HepG2 (cell line): ENCODE measurements around the gene ATP6V1F. TPM values are rescaled to one million over a fixed set of nuclear protein-coding genes. Genes with fewer than 3 reads are reported as not detected.

ENCODE experiments used
- ATAC-seq: fragments of 200-7000 bp; cut with Tn5 transposase; 3 replicates; pipeline ENCODE4 v1.9.1; 2020; ENCODE audit warnings: mild to moderate bottlenecking, moderate library complexity
- BruUV-seq: library from RNA; stranded (reverse); fragments of 400-500 nt; replicated peaks from 2 replicates; lab custom pipeline; 2021; lab: Mats Ljungman, UMichigan
- CTCF ChIA-PET: fragments of 300-600 bp; formaldehyde crosslinking; extraction: SDS; loops from one replicate; lab custom pipeline; 2021; ENCODE audit warnings: low total read pairs, inconsistent platforms, low intra/inter-chr PET ratio; lab: Yijun Ruan, JAX
- POLR2A ChIA-PET: fragments of 350-600 bp; sonication (Branson Sonifier 250); formaldehyde crosslinking; loops from one replicate; lab custom pipeline; 2020; ENCODE audit warnings: antibody characterized with exemption, inconsistent platforms; lab: Yijun Ruan, JAX
- DNase-seq: peaks from one replicate; pipeline ENCODE4 v3.0.0-alpha.2; 2015; ENCODE audit warnings: low spot score
- FAIRE-seq: peaks from 3 replicates; lab custom pipeline; 2011; peaks lifted over from hg19 to GRCh38; lab: Jason Lieb, UNC
- H2AFZ ChIP-seq: one replicate; pipeline ENCODE4 v1.6.1; 2011; ENCODE audit warnings: low read length, inconsistent platforms
- H3K27ac ChIP-seq: fragments of 300-600 bp; 3 replicates; pipeline ENCODE4 v1.8.0; 2011; ENCODE audit warnings: mixed run types, mild to moderate bottlenecking, mixed read lengths, low read length, inconsistent platforms; ENCODE audit not compliant: insufficient read depth; ENCODE audit errors: extremely low read length
- H3K27me3 ChIP-seq, 2 experiments: fragments of 200-600 bp in 1 of 2; 2 replicates in 1 of 2; 3 replicates in 1 of 2; pipeline versions ENCODE4 v1.6.0 to v1.8.0; 2011; ENCODE audit warnings: low read length in 2 of 2, mild to moderate bottlenecking in 2 of 2, moderate library complexity in 2 of 2, inconsistent platforms in 1 of 2; ENCODE audit not compliant: insufficient read depth in 2 of 2, control insufficient read depth in 1 of 2
- H3K36me3 ChIP-seq, 2 experiments: fragments of 200-600 bp in 1 of 2; replicated peaks in 1 of 2; 2 replicates in 1 of 2; 3 replicates in 1 of 2; pipeline versions ENCODE4 v1.5.1 to v1.8.0; 2011; ENCODE audit warnings: low read length in 2 of 2, inconsistent platforms in 1 of 2; ENCODE audit not compliant: insufficient read depth in 2 of 2, control insufficient read depth in 1 of 2
- H3K4me1 ChIP-seq: 2 replicates; pipeline ENCODE4 v1.5.1; 2012; ENCODE audit warnings: low read length, inconsistent platforms; ENCODE audit not compliant: insufficient read depth
- H3K4me2 ChIP-seq: 2 replicates; pipeline ENCODE4 v1.6.0; 2011; ENCODE audit warnings: low read depth, low read length, inconsistent platforms
- H3K4me3 ChIP-seq, 3 experiments: fragments of 200-600 bp in 1 of 3; sonication (generic), shearing (Covaris generic) in 1 of 3; replicated peaks in 1 of 3; 2 replicates each; pipeline ENCODE4 v1.5.1; 2011 to 2016; ENCODE audit warnings: low read length in 3 of 3, inconsistent platforms in 2 of 3, low read depth in 2 of 3, mild to moderate bottlenecking in 2 of 3, control low read depth in 1 of 3, mixed read lengths in 1 of 3; ENCODE audit not compliant: insufficient read depth in 1 of 3
- H3K79me2 ChIP-seq: one replicate; pipeline ENCODE4 v1.6.1; 2011; ENCODE audit warnings: low read length, inconsistent platforms; ENCODE audit not compliant: insufficient read depth
- H3K9ac ChIP-seq: 2 replicates; pipeline ENCODE4 v1.6.0; 2011; ENCODE audit warnings: mild to moderate bottlenecking, low read depth, low read length, inconsistent platforms; ENCODE audit not compliant: insufficient read depth
- H3K9me3 ChIP-seq: 2 replicates; pipeline ENCODE4 v1.5.1; 2012; ENCODE audit warnings: mild to moderate bottlenecking, low read length
- H4K20me1 ChIP-seq: 2 replicates; pipeline ENCODE4 v1.6.0; 2011; ENCODE audit warnings: inconsistent platforms, mild to moderate bottlenecking, low read length, moderate library complexity; ENCODE audit not compliant: insufficient read depth
- E2F5 ChIP-seq: sonication (generic); formaldehyde crosslinking; conservative IDR thresholded peaks from 2 replicates; pipeline ENCODE4 v1.4.0; 2020; ENCODE audit warnings: missing genetic modification reagents
- HIC2 ChIP-seq: sonication (generic); formaldehyde crosslinking; IDR thresholded peaks from 2 replicates; pipeline ENCODE4 v1.9.0; 2022; ENCODE audit warnings: low read depth, missing genetic modification reagents
- HNRNPK ChIP-seq: fragments of 200-400 bp; formaldehyde crosslinking; IDR thresholded peaks from 2 replicates; pipeline ENCODE4 v1.6.1; 2018; ENCODE audit warnings: low read length, low read depth, moderate library complexity, mild to moderate bottlenecking; ENCODE audit not compliant: poor library complexity, severe bottlenecking
- HNRNPL ChIP-seq: fragments of 200-400 bp; formaldehyde crosslinking; IDR thresholded peaks from 2 replicates; pipeline ENCODE4 v1.6.1; 2017; ENCODE audit warnings: mild to moderate bottlenecking, low read depth, low read length
- IKZF4 ChIP-seq: sonication (generic); formaldehyde crosslinking; IDR thresholded peaks from 2 replicates; pipeline ENCODE4 v1.5.1; 2020; ENCODE audit warnings: borderline replicate concordance, mild to moderate bottlenecking, low read depth, missing genetic modification reagents; ENCODE audit errors: not compliant biosample characterization
- NR2F6 ChIP-seq, 2 experiments: IDR thresholded peaks; 2 replicates each; pipeline ENCODE4 v1.6.1; 2016; ENCODE audit warnings: antibody characterized with exemption in 1 of 2, mild to moderate bottlenecking in 1 of 2
- SALL1 ChIP-seq: sonication (generic); formaldehyde crosslinking; IDR thresholded peaks from 2 replicates; pipeline ENCODE4 v1.8.0; 2022; ENCODE audit warnings: mild to moderate bottlenecking, missing genetic modification reagents
- SAP130 ChIP-seq: IDR thresholded peaks from 2 replicates; pipeline ENCODE4 v1.6.1; 2016; ENCODE audit warnings: low read depth
- SP1 ChIP-seq, 2 experiments: fragments of 450-650 bp in 1 of 2; sonication (generic) in 1 of 2; formaldehyde crosslinking in 1 of 2; IDR thresholded peaks; 2 replicates each; pipeline versions ENCODE4 v1.4.0 to v1.6.1; 2016 to 2020; ENCODE audit warnings: missing genetic modification reagents in 1 of 2
- TFAP4 ChIP-seq: sonication (generic); IDR thresholded peaks from 2 replicates; pipeline ENCODE4 v1.6.1; 2016; ENCODE audit warnings: low read depth, borderline replicate concordance
- ZNF263 ChIP-seq: sonication (generic); formaldehyde crosslinking; IDR thresholded peaks from 2 replicates; pipeline ENCODE4 v1.4.0; 2020; ENCODE audit warnings: missing genetic modification reagents
- ZNF292 ChIP-seq: sonication (generic); formaldehyde crosslinking; IDR thresholded peaks from 2 replicates; pipeline ENCODE4 v1.8.1; 2022; ENCODE audit warnings: mild to moderate bottlenecking, low read depth, missing genetic modification reagents, borderline replicate concordance
- ZNF367 ChIP-seq: sonication (generic); formaldehyde crosslinking; IDR thresholded peaks from 2 replicates; pipeline ENCODE4 v1.4.0; 2020; ENCODE audit warnings: missing genetic modification reagents, borderline replicate concordance
- ZSCAN22 ChIP-seq: sonication (generic); formaldehyde crosslinking; IDR thresholded peaks from 2 replicates; pipeline ENCODE4 v1.4.0; 2020; ENCODE audit warnings: mild to moderate bottlenecking, missing genetic modification reagents
- ZSCAN25 ChIP-seq: sonication (generic); formaldehyde crosslinking; IDR thresholded peaks from 2 replicates; pipeline ENCODE4 v1.8.0; 2022; ENCODE audit warnings: mild to moderate bottlenecking, missing genetic modification reagents
- WGBS: methylation state at CpG from one replicate; pipeline ENCODE4 v1.1.6; 2017; ENCODE audit warnings: low lambda C conversion rate; 5-methylcytosine and 5-hydroxymethylcytosine counted together
- in situ Hi-C: cut with HindIII; loops from 2 replicates; pipeline ENCODE4 v1.10.0; 2017; ENCODE audit warnings: low pct_unique_long_range_greater_than_20kb; ENCODE audit not compliant: extremely low pct_ligation_motif_present
- intact Hi-C: fragments of 100-400 bp; cut with micrococcal nuclease; formaldehyde crosslinking; loops from one replicate; pipeline ENCODE4 v1.10.0; 2022; ENCODE audit not compliant: unreplicated experiment
- polyA plus RNA-seq, 8 experiments: library from polyadenylated mRNA; depleted of rRNA in 3 of 8; stranded (reverse) in 7 of 8; unstranded in 1 of 8; fragments of >200 nt; fragmentation: Illumina TruSeq in 4 of 8; extraction: Trizol in 4 of 8; gene quantifications; 2 replicates each; pipeline versions ENCODE4 v1.2.1 to v1.2.3, GENCODE V29; 2011 to 2016; ENCODE audit warnings: low read depth in 4 of 8, missing spikeins in 1 of 8, mixed read lengths in 1 of 8; ENCODE audit not compliant: insufficient read depth in 1 of 8
- total RNA-seq, 5 experiments: library from RNA; depleted of rRNA; stranded (reverse); fragments of >200 nt; fragmentation: Illumina TruSeq; extraction: Trizol; gene quantifications; 2 replicates each; pipeline ENCODE4 v1.2.3, GENCODE V29; 2016; ENCODE audit warnings: low read depth in 1 of 5
- TF ChIP-seq, protein P1 (sequence below): sonication (generic); formaldehyde crosslinking; IDR thresholded peaks from 2 replicates; pipeline ENCODE4 v1.5.0; 2020; ENCODE audit warnings: mild to moderate bottlenecking, missing genetic modification reagents, moderate library complexity

ATP6V1F gene
- total and polyA plus RNA-seq, 2 of the 13 experiments (the other 11 are each of a cell fraction or from before 2014, with no cell fraction given): 87.2 to 132 TPM

- peaks cover 0 to 20% of the 10 kb centered on the region in 2 experiments; a peak in 3 of 5 replicates for H3K27me3 ChIP-seq
- intact Hi-C loops: no loop called here
- ChIA-PET POLR2A (interaction anchor here (1.3 kb wide), 1 partner anchor 23 kb away, joined by 3 read pairs; the partner anchor contains the start of gene ATP6V1F), CTCF (no interaction called here)
- DNase-seq (no peak), ATAC-seq (peak; percentile 81), FAIRE-seq (no peak)
- peaks cover 38% of the 10 kb centered on the region for H3K4me1 ChIP-seq
- H3K4me2 ChIP-seq: peak overlapping the region; percentile 43
- no peak overlapping the region for H3K9ac ChIP-seq
- in situ Hi-C loops: loop anchor here (25.0 kb wide), 1 partner anchor 449 kb away; no protein-coding TSS in a partner anchor
- 6% methylated on average over 3 of the region's 14 CpGs for WGBS
- no peaks in the 10 kb centered on the region for H3K9me3 ChIP-seq
- no peak overlapping the region for H2AFZ ChIP-seq
- BruUV-seq: no TSS peak
- peak overlapping the region in 1 of 3 experiments; percentile 47; a peak in 1 of 6 replicates for H3K4me3 ChIP-seq
- H4K20me1 ChIP-seq: no peaks in the 10 kb centered on the region
- H3K36me3 ChIP-seq: no peaks in the 10 kb centered on the region
- H3K27ac ChIP-seq: no peak overlapping the region
- H3K79me2 ChIP-seq: no peaks in the 10 kb centered on the region
- peak; percentile 11; the same call in 1 of the 2 replicates for TF ChIP-seq SALL1 (CRISPR knock-in tag)
- no peak for TF ChIP-seq ZSCAN22 (CRISPR knock-in tag)
- no peak for TF ChIP-seq ZNF367
- peak; percentile 63; the same call in 1 of the 2 replicates for TF ChIP-seq ZNF263 (CRISPR knock-in tag)
- peak; percentile 32 for TF ChIP-seq HNRNPK
- TF ChIP-seq TFAP4: peak; percentile 86; the same call in 1 of the 2 replicates
- peak; percentile 42 for TF ChIP-seq IKZF4 (CRISPR knock-in tag)
- TF ChIP-seq HNRNPL: peak; percentile 76; the same call in 1 of the 2 replicates
- TF ChIP-seq SP1 (IDR thresholded peaks at IDR 0.05): no peak
- TF ChIP-seq SP1 (CRISPR knock-in tag; IDR thresholded peaks at IDR 0.05): peak; percentile 33; the same call in 1 of the 2 replicates
- TF ChIP-seq NR2F6 (IDR thresholded peaks at IDR 0.05): peak; percentile 17; the same call in 1 of the 2 replicates
- TF ChIP-seq NR2F6 (CRISPR knock-in tag; IDR thresholded peaks at IDR 0.05): peak; percentile 39; the same call in 1 of the 2 replicates
- TF ChIP-seq, protein P1, sequence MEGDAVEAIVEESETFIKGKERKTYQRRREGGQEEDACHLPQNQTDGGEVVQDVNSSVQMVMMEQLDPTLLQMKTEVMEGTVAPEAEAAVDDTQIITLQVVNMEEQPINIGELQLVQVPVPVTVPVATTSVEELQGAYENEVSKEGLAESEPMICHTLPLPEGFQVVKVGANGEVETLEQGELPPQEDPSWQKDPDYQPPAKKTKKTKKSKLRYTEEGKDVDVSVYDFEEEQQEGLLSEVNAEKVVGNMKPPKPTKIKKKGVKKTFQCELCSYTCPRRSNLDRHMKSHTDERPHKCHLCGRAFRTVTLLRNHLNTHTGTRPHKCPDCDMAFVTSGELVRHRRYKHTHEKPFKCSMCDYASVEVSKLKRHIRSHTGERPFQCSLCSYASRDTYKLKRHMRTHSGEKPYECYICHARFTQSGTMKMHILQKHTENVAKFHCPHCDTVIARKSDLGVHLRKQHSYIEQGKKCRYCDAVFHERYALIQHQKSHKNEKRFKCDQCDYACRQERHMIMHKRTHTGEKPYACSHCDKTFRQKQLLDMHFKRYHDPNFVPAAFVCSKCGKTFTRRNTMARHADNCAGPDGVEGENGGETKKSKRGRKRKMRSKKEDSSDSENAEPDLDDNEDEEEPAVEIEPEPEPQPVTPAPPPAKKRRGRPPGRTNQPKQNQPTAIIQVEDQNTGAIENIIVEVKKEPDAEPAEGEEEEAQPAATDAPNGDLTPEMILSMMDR (CRISPR knock-in tag): peak; percentile 70
- TF ChIP-seq E2F5 (CRISPR knock-in tag): no peak
- TF ChIP-seq SAP130: peak; percentile 20; the same call in 1 of the 2 replicates
- TF ChIP-seq ZSCAN25: 0 out of 2 replicates have a peak, but pooled peaks have one; percentile 32
- 0 out of 2 replicates have a peak, but pooled peaks have one; percentile 31 for TF ChIP-seq HIC2 (CRISPR knock-in tag)
- 0 out of 2 replicates have a peak, but pooled peaks have one; percentile 54 for TF ChIP-seq ZNF292 (CRISPR knock-in tag)
Observed at GRCh38 chr7:128886391-128887168, 23.9 kb downstream of the ATP6V1F start.
